ENCODE measurements around the gene CDHR2. TPM values are rescaled to one million over a fixed set of nuclear protein-coding genes. Genes with fewer than 3 reads are reported as not detected.

The CDHR2 gene
- total and polyA plus RNA-seq, 2 donors (not counting 3 experiments of a cell fraction or from before 2014, with no cell fraction given) = not detected

- no TSS peak for BruUV-seq (replicated peaks)
- TF ChIP-seq MAX (IDR thresholded peaks at IDR 0.05; ENCODE audit: insufficient read depth, insufficient read length) (no peak), MYC (IDR thresholded peaks at IDR 0.05; ENCODE audit: low read depth, low read length) (no peak), EZH2 (IDR thresholded peaks at IDR 0.05; ENCODE audit: borderline replicate concordance, low read depth, low read length, severe bottlenecking) (peak; percentile 94), CTCF (IDR thresholded peaks at IDR 0.05; ENCODE audit: extremely low read depth in 1 of 2, insufficient read depth in 1 of 2, low read depth in 1 of 2, low read length in 2 of 2) (peak in 1 of 2 donors; percentile 3), POLR2AphosphoS5 (IDR thresholded peaks at IDR 0.05; ENCODE audit: insufficient read depth, low read depth, low read length) (no peak), JUN (IDR thresholded peaks at IDR 0.05; ENCODE audit: borderline replicate concordance, insufficient read depth, insufficient read length, low read depth) (no peak)
- peaks cover 31% of the 10 kb centered on the region in 2 experiments for H3K27me3 ChIP-seq (ENCODE audit: control insufficient read depth in 2 of 2, insufficient read depth in 2 of 2, low read length in 2 of 2)
- no peaks in the 10 kb centered on the region for H3K36me3 ChIP-seq (ENCODE audit: control insufficient read depth in 2 of 2, extremely low read depth in 1 of 2, insufficient read depth in 2 of 2, low read length in 2 of 2)
- dilution Hi-C loops (cut with MboI; ENCODE audit: extremely low pct_ligation_motif_present, low sequenced_read_pairs) (no loop called here), intact Hi-C loops (cut with micrococcal nuclease) (loop anchor here (1.0 to 10.0 kb wide), 6 partner anchors 11 to 231 kb away; partner anchors contain the start of genes EIF4E1B, FAF2, HIGD2A and NOP16)
- H3K9ac ChIP-seq (replicated peaks; ENCODE audit: extremely low read depth, insufficient read depth, low read length) = no peak overlapping the region
- peak overlapping the region; percentile 24 for H2AFZ ChIP-seq (ENCODE audit: low read depth, low read length)
- no peaks in the 10 kb centered on the region for H3K9me3 ChIP-seq (replicated peaks; ENCODE audit: control insufficient read depth, insufficient read depth, low read length)
- H3K4me3 ChIP-seq (replicated peaks in 1 of 3; ENCODE audit: insufficient read depth in 1 of 3, low read depth in 1 of 3, low read length in 3 of 3) = no peak overlapping the region
- DNase-seq (ENCODE audit: low read depth, low spot score) (no peak), FAIRE-seq (no peak)
- no peak overlapping the region for H3K4me2 ChIP-seq (ENCODE audit: insufficient read depth, low read length)
- H3K9me1 ChIP-seq (replicated peaks; ENCODE audit: control insufficient read depth, extremely low read depth, insufficient read depth, low read length) = no peaks in the 10 kb centered on the region
- no peaks in the 10 kb centered on the region for H4K20me1 ChIP-seq (replicated peaks; ENCODE audit: control insufficient read depth, extremely low read depth, insufficient read depth, low read length)
- no peak overlapping the region for H3K27ac ChIP-seq (ENCODE audit: insufficient read depth, low read depth, low read length)
- ChIA-PET CTCF (interaction anchor here (1.2 kb wide), 1 partner anchor 46 kb away, joined by 3 read pairs; no protein-coding TSS in a partner anchor), POLR2A (interaction anchor here (0.6 kb wide), 1 partner anchor 71 kb away, joined by 7 read pairs; the partner anchor contains the start of gene CDHR2)
- no peaks in the 10 kb centered on the region for H3K79me2 ChIP-seq (ENCODE audit: control insufficient read depth, insufficient read depth, low read length)
- H3K4me1 ChIP-seq (ENCODE audit: control insufficient read depth, extremely low read depth, insufficient read depth, low read length) = peaks cover 18% of the 10 kb centered on the region
Measured at GRCh38 chr5:176619569-176620332, 70.6 kb downstream of the CDHR2 start.

Measured in endothelial cell of umbilical vein (primary cell).